Gastrocnemius medialis (tissue), 4 donors: ENCODE results near the gene DLX3. TPM values are rescaled to one million over a fixed set of nuclear protein-coding genes. Genes with fewer than 3 reads are reported as not detected.

Experiments
- ATAC-seq, 2 donors: fragments of 150-250 bp; one replicate each; pipeline ENCODE4 v1.9.1; 2016
- DNase-seq, 2 donors: peaks; one replicate each; pipeline ENCODE4 v3.0.0-alpha.2; 2019
- H3K27ac ChIP-seq, 4 donors: fragments of 200-600 bp; sonication (generic); 1 replicate in 1 of 4; 2 replicates in 3 of 4; pipeline ENCODE4 v1.5.1; 2016 to 2018; ENCODE audit warnings: mild to moderate bottlenecking in 2 of 4, moderate library complexity in 1 of 4
- H3K27me3 ChIP-seq, 3 donors: fragments of 200-600 bp; sonication (generic) in 2 of 3; 1 replicate in 1 of 3; 2 replicates in 2 of 3; pipeline versions ENCODE4 v1.5.1 to v1.6.0; 2016 to 2019; ENCODE audit warnings: mild to moderate bottlenecking in 1 of 3, moderate library complexity in 1 of 3
- H3K36me3 ChIP-seq, 2 donors: fragments of 200-600 bp; sonication (generic) in 1 of 2; one replicate each; pipeline ENCODE4 v1.5.1; 2017 to 2018
- H3K4me1 ChIP-seq, 2 donors: fragments of 200-600 bp; sonication (generic) in 1 of 2; one replicate each; pipeline ENCODE4 v1.5.1; 2016 to 2017; ENCODE audit warnings: mild to moderate bottlenecking in 2 of 2
- H3K4me3 ChIP-seq, 4 donors: fragments of 200-600 bp; sonication (generic) in 3 of 4; 1 replicate in 1 of 4; 2 replicates in 3 of 4; pipeline ENCODE4 v1.5.1; 2016 to 2019; ENCODE audit warnings: mild to moderate bottlenecking in 2 of 4
- H3K9me3 ChIP-seq, 3 donors: fragments of 200-600 bp; sonication (generic) in 2 of 3; 1 replicate in 1 of 3; 2 replicates in 2 of 3; pipeline ENCODE4 v1.5.1; 2016 to 2019
- CTCF ChIP-seq, 5 experiments: fragments of 450-650 bp in 3 of 5; fragments of 200-600 bp in 2 of 5; sonication (generic) in 2 of 5; IDR thresholded peaks in 4 of 5; conservative IDR thresholded peaks in 1 of 5; 1 replicate in 4 of 5; 2 replicates in 1 of 5; pipeline ENCODE4 v1.5.1; 2016 to 2019; ENCODE audit warnings: antibody characterized with exemption in 5 of 5, mild to moderate bottlenecking in 3 of 5, moderate library complexity in 3 of 5
- POLR2A ChIP-seq, 2 donors: fragments of 450-650 bp; IDR thresholded peaks; one replicate each; pipeline ENCODE4 v1.6.1; 2017; ENCODE audit warnings: antibody characterized with exemption in 2 of 2, mild to moderate bottlenecking in 2 of 2, moderate library complexity in 2 of 2
- in situ Hi-C, 4 donors: fragments of 200-750 bp; cut with MboI; loops; one replicate each; pipeline versions ENCODE4 v1.15.0 to v1.8.0; 2017; ENCODE audit warnings: low sequenced_read_pairs in 4 of 4
- intact Hi-C: fragments of 100-400 bp; cut with DNase I; formaldehyde crosslinking; loops from one replicate; pipeline ENCODE4 v1.15.1; 2023; ENCODE audit warnings: low total_unique reads
- total RNA-seq, 4 donors: library from RNA; depleted of rRNA; stranded (reverse); fragments of >200 nt; gene quantifications; one replicate each; pipeline versions ENCODE4 v1.1.0 to v1.2.3, GENCODE V29; 2016

DLX3 gene
- total RNA-seq, 4 donors from 2014 or later = not detected

- intact Hi-C loops (loop anchor here (1.0 to 10.0 kb wide), 2 partner anchors 61 to 249 kb away; partner anchors contain the start of gene TMEM92), in situ Hi-C loops (loop anchor here (5.0 to 10.0 kb wide), 3 partner anchors 61 to 269 kb away; no protein-coding TSS in a partner anchor)
- no peak for TF ChIP-seq POLR2A (IDR thresholded peaks at IDR 0.05)
- TF ChIP-seq CTCF (IDR thresholded peaks at IDR 0.05 in 4 of 5, conservative IDR thresholded peaks at IDR 0.05 in 1 of 5) = no peak
- no peaks in the 10 kb centered on the region for H3K9me3 ChIP-seq
- ATAC-seq (no peak), DNase-seq (no peak)
- no peaks in the 10 kb centered on the region for H3K27me3 ChIP-seq
- no peak overlapping the region for H3K4me3 ChIP-seq
- H3K4me1 ChIP-seq = peaks cover 0 to 5% of the 10 kb centered on the region in 2 donors
- H3K36me3 ChIP-seq = no peaks in the 10 kb centered on the region
- H3K27ac ChIP-seq = no peak overlapping the region
Observed at GRCh38 chr17:50026046-50026675, 31.1 kb upstream of the DLX3 start.

GRCh38 chr17:50024808-50025207 is 29.8 kb upstream of the DLX3 start:
- intact Hi-C loops (loop anchor here (10.0 kb wide), 1 partner anchor 250 kb away; the partner anchor contains the start of gene TMEM92), in situ Hi-C loops (loop anchor here (5.0 to 10.0 kb wide), 3 partner anchors 62 to 270 kb away; no protein-coding TSS in a partner anchor)
- H3K9me3 ChIP-seq = no peaks in the 10 kb centered on the region
- H3K27me3 ChIP-seq = no peaks in the 10 kb centered on the region
- TF ChIP-seq POLR2A (IDR thresholded peaks at IDR 0.05) (no peak), CTCF (IDR thresholded peaks at IDR 0.05 in 4 of 5, conservative IDR thresholded peaks at IDR 0.05 in 1 of 5) (no peak)
- no peaks in the 10 kb centered on the region for H3K36me3 ChIP-seq
- H3K4me3 ChIP-seq = no peak overlapping the region
- DNase-seq (no peak), ATAC-seq (no peak)
- H3K27ac ChIP-seq = no peak overlapping the region
- H3K4me1 ChIP-seq = peaks cover 0 to 5% of the 10 kb centered on the region in 2 donors

GRCh38 chr17:50023520-50023919 is 28.5 kb upstream of the DLX3 start:
- intact Hi-C loops = loop anchor here (10.0 kb wide), 1 partner anchor 251 kb away; the partner anchor contains the start of gene TMEM92
- ATAC-seq (no peak), DNase-seq (no peak)
- H3K27ac ChIP-seq = no peak overlapping the region
- H3K4me3 ChIP-seq = no peak overlapping the region
- TF ChIP-seq CTCF (IDR thresholded peaks at IDR 0.05 in 4 of 5, conservative IDR thresholded peaks at IDR 0.05 in 1 of 5) (no peak), POLR2A (IDR thresholded peaks at IDR 0.05) (no peak)
- no peaks in the 10 kb centered on the region for H3K9me3 ChIP-seq
- in situ Hi-C loops = loop anchor here in 1 of 4 donors (10.0 kb wide), 1 partner anchor 271 kb away; no protein-coding TSS in a partner anchor
- H3K4me1 ChIP-seq = peaks cover 0 to 5% of the 10 kb centered on the region in 2 donors
- H3K27me3 ChIP-seq = no peaks in the 10 kb centered on the region
- no peaks in the 10 kb centered on the region for H3K36me3 ChIP-seq

GRCh38 chr17:50022463-50023130 is 27.6 kb upstream of the DLX3 start:
- no peaks in the 10 kb centered on the region for H3K27me3 ChIP-seq
- in situ Hi-C loops (loop anchor here in 1 of 4 donors (10.0 kb wide), 1 partner anchor 272 kb away; no protein-coding TSS in a partner anchor), intact Hi-C loops (loop anchor here (10.0 kb wide), 1 partner anchor 252 kb away; the partner anchor contains the start of gene TMEM92)
- no peak for ATAC-seq
- peaks cover 0 to 5% of the 10 kb centered on the region in 2 donors for H3K4me1 ChIP-seq
- TF ChIP-seq CTCF (IDR thresholded peaks at IDR 0.05 in 4 of 5, conservative IDR thresholded peaks at IDR 0.05 in 1 of 5) (no peak), POLR2A (IDR thresholded peaks at IDR 0.05) (no peak)
- no peaks in the 10 kb centered on the region for H3K36me3 ChIP-seq
- DNase-seq = no peak
- H3K4me3 ChIP-seq = no peak overlapping the region
- H3K27ac ChIP-seq = no peak overlapping the region
- H3K9me3 ChIP-seq = no peaks in the 10 kb centered on the region
